MM.1S (cell line): Measurements from ENCODE around the gene PRICKLE1.

Source experiments
- DNase-seq: peaks from one replicate; pipeline ENCODE4 v3.0.0-alpha.2; 2015
- H2AFZ ChIP-seq: fragments of 300-600 bp; sonication (generic); 2 replicates; pipeline ENCODE4 v1.6.0; 2016; ENCODE audit warnings: antibody characterized with exemption, low read length
- H3F3A ChIP-seq: fragments of 300-600 bp; sonication (generic); 2 replicates; pipeline ENCODE4 v1.6.1; 2016; ENCODE audit warnings: mild to moderate bottlenecking, antibody characterized with exemption, low read length, moderate library complexity, mixed read lengths; ENCODE audit not compliant: insufficient read depth
- H3K27ac ChIP-seq: fragments of 300-600 bp; sonication (generic); 2 replicates; pipeline ENCODE4 v1.5.1; 2016; ENCODE audit warnings: mild to moderate bottlenecking, low read length
- H3K27me3 ChIP-seq: fragments of 300-600 bp; sonication (generic); replicated peaks from 2 replicates; pipeline ENCODE4 v1.6.0; 2016; ENCODE audit warnings: low read length; ENCODE audit not compliant: insufficient read depth
- H3K36me3 ChIP-seq: fragments of 300-600 bp; sonication (generic); replicated peaks from 2 replicates; pipeline ENCODE4 v1.6.1; 2016; ENCODE audit warnings: mild to moderate bottlenecking, low read length, mixed read lengths; ENCODE audit not compliant: insufficient read depth
- H3K4me1 ChIP-seq: fragments of 300-600 bp; sonication (generic); 2 replicates; pipeline ENCODE4 v1.6.1; 2016; ENCODE audit warnings: low read length, mixed read lengths
- H3K4me2 ChIP-seq: fragments of 300-600 bp; sonication (generic); 2 replicates; pipeline ENCODE4 v1.6.0; 2016; ENCODE audit warnings: low read depth, low read length
- H3K4me3 ChIP-seq: fragments of 300-600 bp; sonication (generic); 2 replicates; pipeline ENCODE4 v1.5.1; 2016; ENCODE audit warnings: low read length, mixed read lengths
- H3K79me2 ChIP-seq: fragments of 300-600 bp; sonication (generic); 2 replicates; pipeline ENCODE4 v1.6.1; 2016; ENCODE audit warnings: mixed run types, low read length, mixed read lengths
- H3K9ac ChIP-seq: fragments of 300-600 bp; sonication (generic); 2 replicates; pipeline ENCODE4 v1.6.1; 2016; ENCODE audit warnings: low read length, mixed read lengths
- H3K9me2 ChIP-seq: fragments of 300-600 bp; sonication (generic); replicated peaks from 2 replicates; pipeline ENCODE4 v1.6.1; 2016; ENCODE audit warnings: mild to moderate bottlenecking, low read length, mixed read lengths; ENCODE audit not compliant: insufficient read depth
- H3K9me3 ChIP-seq: fragments of 300-600 bp; sonication (generic); replicated peaks from 2 replicates; pipeline ENCODE4 v1.6.1; 2016; ENCODE audit warnings: mild to moderate bottlenecking, low read length, mixed read lengths; ENCODE audit not compliant: insufficient read depth
- H4K20me1 ChIP-seq: fragments of 300-600 bp; sonication (generic); 2 replicates; pipeline ENCODE4 v1.6.1; 2016; ENCODE audit warnings: mild to moderate bottlenecking, low read length, moderate library complexity, mixed read lengths; ENCODE audit not compliant: insufficient read depth
- EZH2 ChIP-seq: fragments of 300-600 bp; sonication (generic); optimal IDR thresholded peaks from 2 replicates; pipeline ENCODE3; 2017; ENCODE audit warnings: low read depth, mild to moderate bottlenecking, antibody characterized with exemption, low read length, mixed read lengths
- EZH2phosphoT487 ChIP-seq: fragments of 300-600 bp; sonication (generic); IDR thresholded peaks from 2 replicates; pipeline ENCODE4 v1.6.1; 2018; ENCODE audit warnings: antibody characterized with exemption, low read length
- TF ChIP-seq, protein P1 (sequence below): fragments of 300-600 bp; sonication (generic); IDR thresholded peaks from 2 replicates; pipeline ENCODE4 v1.5.1; 2016; ENCODE audit warnings: antibody characterized with exemption, low read length, mixed read lengths

The PRICKLE1 gene

DNA sequence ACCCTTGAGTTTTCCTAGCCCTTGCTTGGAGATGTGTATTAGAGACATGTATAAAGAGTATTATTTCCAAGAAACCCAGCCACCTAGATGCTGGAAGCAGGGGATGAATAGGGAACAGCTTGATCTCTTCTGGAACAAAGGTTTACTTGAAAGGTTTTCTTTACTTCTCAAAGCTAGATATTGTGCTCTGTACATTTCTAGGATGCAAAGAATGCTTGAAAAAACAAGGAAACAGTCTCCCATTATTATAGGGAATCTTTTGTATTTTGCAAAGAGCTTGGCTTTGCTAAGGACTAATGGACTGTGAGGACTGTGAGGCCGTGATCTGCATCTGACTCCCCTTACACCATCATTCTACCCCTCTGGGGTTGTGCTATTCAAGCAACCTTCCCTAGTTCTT is 77.9 kb downstream of the PRICKLE1 start:
- Histone ChIP-seq H3F3A (no peaks in the 10 kb centered on the region; the same call in 1 of the 2 replicates), H4K20me1 (no peaks in the 10 kb centered on the region), H3K4me3 (no peak overlapping the region), H3K9me2 (no peaks in the 10 kb centered on the region), H3K4me1 (peaks cover 6% of the 10 kb centered on the region; the same call in 1 of the 2 replicates), H3K9ac (no peak overlapping the region), H3K27me3 (no peaks in the 10 kb centered on the region), H3K36me3 (no peaks in the 10 kb centered on the region), H3K79me2 (no peaks in the 10 kb centered on the region), H3K27ac (no peak overlapping the region), H2AFZ (no peak overlapping the region), H3K4me2 (no peak overlapping the region), H3K9me3 (no peaks in the 10 kb centered on the region)
- TF ChIP-seq EZH2 (no peak), EZH2phosphoT487 (no peak)
- TF ChIP-seq, protein P1, sequence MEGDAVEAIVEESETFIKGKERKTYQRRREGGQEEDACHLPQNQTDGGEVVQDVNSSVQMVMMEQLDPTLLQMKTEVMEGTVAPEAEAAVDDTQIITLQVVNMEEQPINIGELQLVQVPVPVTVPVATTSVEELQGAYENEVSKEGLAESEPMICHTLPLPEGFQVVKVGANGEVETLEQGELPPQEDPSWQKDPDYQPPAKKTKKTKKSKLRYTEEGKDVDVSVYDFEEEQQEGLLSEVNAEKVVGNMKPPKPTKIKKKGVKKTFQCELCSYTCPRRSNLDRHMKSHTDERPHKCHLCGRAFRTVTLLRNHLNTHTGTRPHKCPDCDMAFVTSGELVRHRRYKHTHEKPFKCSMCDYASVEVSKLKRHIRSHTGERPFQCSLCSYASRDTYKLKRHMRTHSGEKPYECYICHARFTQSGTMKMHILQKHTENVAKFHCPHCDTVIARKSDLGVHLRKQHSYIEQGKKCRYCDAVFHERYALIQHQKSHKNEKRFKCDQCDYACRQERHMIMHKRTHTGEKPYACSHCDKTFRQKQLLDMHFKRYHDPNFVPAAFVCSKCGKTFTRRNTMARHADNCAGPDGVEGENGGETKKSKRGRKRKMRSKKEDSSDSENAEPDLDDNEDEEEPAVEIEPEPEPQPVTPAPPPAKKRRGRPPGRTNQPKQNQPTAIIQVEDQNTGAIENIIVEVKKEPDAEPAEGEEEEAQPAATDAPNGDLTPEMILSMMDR, result no peak
- no peak for DNase-seq

DNA sequence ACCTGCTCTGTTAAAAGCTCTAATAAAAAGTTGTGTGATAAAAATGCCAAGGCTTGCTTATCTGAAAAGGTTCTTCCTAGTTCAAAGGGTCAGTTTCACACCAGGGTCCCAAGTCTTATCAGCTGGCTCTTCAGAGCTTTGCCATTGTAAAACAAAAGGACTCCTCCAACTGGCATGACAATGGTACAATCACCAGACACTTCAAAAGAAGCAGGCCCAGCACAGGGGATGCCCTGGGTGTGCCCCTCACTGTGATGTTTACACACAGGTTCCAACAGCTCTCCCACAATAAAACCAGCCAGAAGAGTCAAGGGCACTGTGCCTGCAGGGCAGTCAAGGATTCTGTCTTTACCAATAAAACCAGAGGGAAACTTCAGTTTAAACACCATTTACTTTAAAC is 78.7 kb downstream of the PRICKLE1 start:
- H3F3A ChIP-seq, result no peaks in the 10 kb centered on the region; the same call in 1 of the 2 replicates
- no peak overlapping the region for H3K27ac ChIP-seq
- no peak overlapping the region for H3K4me2 ChIP-seq
- no peaks in the 10 kb centered on the region for H3K27me3 ChIP-seq
- H3K4me1 ChIP-seq, result peaks cover 6% of the 10 kb centered on the region; the same call in 1 of the 2 replicates
- TF ChIP-seq, protein P1, result no peak
- TF ChIP-seq EZH2 (no peak), EZH2phosphoT487 (no peak)
- no peaks in the 10 kb centered on the region for H4K20me1 ChIP-seq
- no peak overlapping the region for H3K4me3 ChIP-seq
- no peaks in the 10 kb centered on the region for H3K9me3 ChIP-seq
- no peak overlapping the region for H2AFZ ChIP-seq
- DNase-seq, result no peak
- no peaks in the 10 kb centered on the region for H3K9me2 ChIP-seq
- H3K36me3 ChIP-seq, result no peaks in the 10 kb centered on the region
- no peaks in the 10 kb centered on the region for H3K79me2 ChIP-seq
- no peak overlapping the region for H3K9ac ChIP-seq

DNA sequence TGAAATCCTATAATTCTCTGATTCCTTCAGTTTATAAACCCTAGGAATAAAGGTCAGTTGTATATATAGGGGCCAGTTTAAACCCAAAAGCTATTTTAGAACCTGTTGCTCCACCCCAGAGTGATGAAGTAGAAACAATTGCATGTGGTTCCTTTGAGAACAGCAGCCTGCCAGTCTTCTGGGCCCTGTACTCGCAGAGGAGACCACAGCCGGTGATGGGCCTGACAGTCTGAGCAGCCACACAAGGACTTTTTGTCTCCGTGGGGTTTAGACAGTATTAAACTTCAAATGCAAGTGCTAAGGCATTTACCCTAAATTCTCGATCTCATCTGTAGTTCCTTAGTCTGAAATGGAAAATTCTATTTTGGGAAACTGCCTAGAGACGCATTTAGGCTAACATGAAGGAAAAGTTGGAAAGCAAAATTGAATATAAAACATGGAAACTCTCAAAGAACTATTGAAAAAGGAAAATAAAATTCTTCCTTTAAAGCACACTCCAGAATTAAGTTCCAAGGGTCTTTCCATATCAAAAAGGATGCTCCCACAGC is 80.6 kb downstream of the PRICKLE1 start:
- Histone ChIP-seq H3K36me3 (no peaks in the 10 kb centered on the region), H2AFZ (no peak overlapping the region), H3K9ac (no peak overlapping the region), H4K20me1 (no peaks in the 10 kb centered on the region), H3F3A (no peaks in the 10 kb centered on the region), H3K9me2 (no peaks in the 10 kb centered on the region), H3K4me3 (no peak overlapping the region), H3K9me3 (no peaks in the 10 kb centered on the region), H3K27ac (no peak overlapping the region), H3K4me1 (peaks cover under 1% of the 10 kb centered on the region; the same call in 1 of the 2 replicates), H3K27me3 (no peaks in the 10 kb centered on the region), H3K4me2 (no peak overlapping the region), H3K79me2 (no peaks in the 10 kb centered on the region)
- DNase-seq, result no peak
- TF ChIP-seq, protein P1, result no peak
- TF ChIP-seq EZH2 (no peak), EZH2phosphoT487 (no peak)
